Measurements from ENCODE around the gene AURKAIP1.

DNA sequence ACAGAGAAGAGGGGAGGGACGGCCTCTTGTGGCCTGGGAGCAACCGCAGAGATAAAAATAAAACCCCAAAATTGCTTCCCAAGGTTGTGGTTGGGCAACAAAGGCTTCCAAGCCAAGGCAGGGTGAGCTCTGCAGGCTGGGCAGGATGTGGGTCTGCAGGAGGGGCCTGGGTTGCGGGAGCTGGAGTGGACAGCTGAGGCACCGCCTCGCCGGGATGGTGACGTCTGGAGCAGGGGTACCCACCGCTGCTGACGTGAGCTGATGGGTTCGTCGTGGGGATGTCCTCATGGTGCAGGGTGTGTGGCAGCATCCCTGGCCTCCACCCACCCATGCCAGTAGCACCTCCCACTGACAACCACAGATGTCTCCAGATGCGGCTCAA is 3.7 kb downstream of the AURKAIP1 start:
- TF ChIP-seq CTCF (IDR thresholded peaks at IDR 0.05) (no peak), ZFP36 (IDR thresholded peaks at IDR 0.05; ENCODE audit: borderline replicate concordance, partially characterized antibody) (no peak), MAFK (IDR thresholded peaks at IDR 0.05; ENCODE audit: partially characterized antibody) (no peak), KDM1A (IDR thresholded peaks at IDR 0.05; ENCODE audit: low read depth) (no peak), JUN (IDR thresholded peaks at IDR 0.05) (no peak), TP53 (CRISPR knock-in tag; IDR thresholded peaks at IDR 0.05) (no peak), GATA3 (IDR thresholded peaks at IDR 0.05; ENCODE audit: borderline replicate concordance) (no peak)
- TF ChIP-seq, protein P1, sequence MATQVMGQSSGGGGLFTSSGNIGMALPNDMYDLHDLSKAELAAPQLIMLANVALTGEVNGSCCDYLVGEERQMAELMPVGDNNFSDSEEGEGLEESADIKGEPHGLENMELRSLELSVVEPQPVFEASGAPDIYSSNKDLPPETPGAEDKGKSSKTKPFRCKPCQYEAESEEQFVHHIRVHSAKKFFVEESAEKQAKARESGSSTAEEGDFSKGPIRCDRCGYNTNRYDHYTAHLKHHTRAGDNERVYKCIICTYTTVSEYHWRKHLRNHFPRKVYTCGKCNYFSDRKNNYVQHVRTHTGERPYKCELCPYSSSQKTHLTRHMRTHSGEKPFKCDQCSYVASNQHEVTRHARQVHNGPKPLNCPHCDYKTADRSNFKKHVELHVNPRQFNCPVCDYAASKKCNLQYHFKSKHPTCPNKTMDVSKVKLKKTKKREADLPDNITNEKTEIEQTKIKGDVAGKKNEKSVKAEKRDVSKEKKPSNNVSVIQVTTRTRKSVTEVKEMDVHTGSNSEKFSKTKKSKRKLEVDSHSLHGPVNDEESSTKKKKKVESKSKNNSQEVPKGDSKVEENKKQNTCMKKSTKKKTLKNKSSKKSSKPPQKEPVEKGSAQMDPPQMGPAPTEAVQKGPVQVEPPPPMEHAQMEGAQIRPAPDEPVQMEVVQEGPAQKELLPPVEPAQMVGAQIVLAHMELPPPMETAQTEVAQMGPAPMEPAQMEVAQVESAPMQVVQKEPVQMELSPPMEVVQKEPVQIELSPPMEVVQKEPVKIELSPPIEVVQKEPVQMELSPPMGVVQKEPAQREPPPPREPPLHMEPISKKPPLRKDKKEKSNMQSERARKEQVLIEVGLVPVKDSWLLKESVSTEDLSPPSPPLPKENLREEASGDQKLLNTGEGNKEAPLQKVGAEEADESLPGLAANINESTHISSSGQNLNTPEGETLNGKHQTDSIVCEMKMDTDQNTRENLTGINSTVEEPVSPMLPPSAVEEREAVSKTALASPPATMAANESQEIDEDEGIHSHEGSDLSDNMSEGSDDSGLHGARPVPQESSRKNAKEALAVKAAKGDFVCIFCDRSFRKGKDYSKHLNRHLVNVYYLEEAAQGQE (IDR thresholded peaks at IDR 0.05), result no peak
